Nephron (organoid): Measurements from ENCODE around the gene SCAF8.
"Not testable (repeated sequence)": the region's sequence is repeated elsewhere in the genome, so short reads cannot be mapped to it uniquely, and the experiment has no call there.

Experiments
- H3K27ac Mint-ChIP-seq, 3 experiments: 2 replicates each; pipeline ENCODE4 v1.8.0; 2020; ENCODE audit warnings: mixed read lengths in 3 of 3, mild to moderate bottlenecking in 2 of 3, moderate library complexity in 1 of 3
- H3K27me3 Mint-ChIP-seq: 2 replicates; pipeline ENCODE4 v1.8.0; 2021; ENCODE audit warnings: low read depth, mild to moderate bottlenecking, moderate library complexity, mixed read lengths
- H3K36me3 Mint-ChIP-seq: 2 replicates; pipeline ENCODE4 v1.8.0; 2020; ENCODE audit warnings: low read depth, mixed read lengths
- H3K4me1 Mint-ChIP-seq: 2 replicates; pipeline ENCODE4 v1.8.0; 2020; ENCODE audit warnings: mixed read lengths
- H3K4me3 Mint-ChIP-seq, 3 experiments: 2 replicates each; pipeline ENCODE4 v1.8.0; 2020; ENCODE audit warnings: mild to moderate bottlenecking in 3 of 3, mixed read lengths in 3 of 3, moderate library complexity in 2 of 3
- H3K9me3 Mint-ChIP-seq: 2 replicates; pipeline ENCODE4 v1.8.0; 2020; ENCODE audit warnings: mixed read lengths
- CTCF ChIP-seq, 3 experiments: fragments of 200-600 bp; sonication (generic); IDR thresholded peaks; one replicate each; pipeline ENCODE4 v1.5.0; 2021; ENCODE audit warnings: antibody characterized with exemption in 3 of 3; ENCODE audit not compliant: unreplicated experiment in 3 of 3

Gene SCAF8

DNA sequence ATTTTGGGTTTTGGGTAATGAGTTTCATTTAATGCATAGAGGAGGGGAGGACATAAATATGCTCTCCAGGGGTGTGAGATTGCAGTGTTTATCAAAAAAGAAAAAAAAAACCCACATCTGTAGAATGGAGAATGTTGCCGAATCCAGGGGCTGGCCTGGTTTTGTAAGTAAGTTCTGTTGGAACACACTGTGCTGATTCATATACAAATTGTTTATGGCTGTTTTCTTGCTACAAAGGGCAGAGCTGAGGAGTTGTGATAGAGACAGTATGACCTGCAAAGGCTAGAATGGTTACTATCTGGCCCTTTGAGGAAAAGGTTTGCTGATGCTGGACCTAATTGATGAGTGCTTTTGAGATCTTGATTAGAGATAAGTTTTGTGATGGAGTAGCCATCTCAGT, 30.4 kb downstream of the SCAF8 start:
- Mint-ChIP-seq H3K4me3 (no peak overlapping the region), H3K9me3 (no peaks in the 10 kb centered on the region), H3K4me1 (peaks cover 44% of the 10 kb centered on the region), H3K36me3 (peaks cover 21% of the 10 kb centered on the region), H3K27me3 (no peaks in the 10 kb centered on the region), H3K27ac (no peak overlapping the region)
- no peak for TF ChIP-seq CTCF (IDR thresholded peaks at IDR 0.05; ENCODE audit: unreplicated experiment in 3 of 3)

- H3K36me3 Mint-ChIP-seq = peaks cover 23% of the 10 kb centered on the region
- TF ChIP-seq CTCF (IDR thresholded peaks at IDR 0.05; ENCODE audit: unreplicated experiment in 3 of 3) = no peak
- no peak overlapping the region for H3K4me3 Mint-ChIP-seq
- H3K9me3 Mint-ChIP-seq = no peaks in the 10 kb centered on the region
- H3K27ac Mint-ChIP-seq = no peak overlapping the region
- peaks cover 44% of the 10 kb centered on the region for H3K4me1 Mint-ChIP-seq
- H3K27me3 Mint-ChIP-seq = no peaks in the 10 kb centered on the region
Measured at GRCh38 chr6:154765273-154765672, 32.1 kb downstream of the SCAF8 start.

DNA sequence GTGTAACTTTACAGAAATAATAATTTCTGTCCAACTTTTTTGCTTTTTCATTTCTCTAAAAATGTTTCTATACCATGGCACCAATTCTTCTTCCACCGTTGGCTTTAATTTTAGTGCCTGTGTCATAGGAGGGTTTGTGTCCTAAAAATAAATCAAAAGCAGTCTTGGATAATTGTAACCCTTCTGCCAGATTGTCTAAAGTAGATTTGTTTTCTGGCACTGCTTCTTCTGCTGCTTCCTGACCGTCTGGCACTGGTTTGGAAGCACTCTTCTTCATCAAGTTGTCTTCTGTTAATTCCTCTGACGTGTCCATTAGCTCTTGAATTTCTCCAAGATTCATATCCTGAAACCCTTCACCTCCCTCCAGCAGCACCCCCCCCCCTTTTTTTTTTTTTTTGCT, 33.1 kb downstream of the SCAF8 start:
- Mint-ChIP-seq H3K27me3 (no peaks in the 10 kb centered on the region), H3K4me1 (peaks cover 44% of the 10 kb centered on the region), H3K4me3 (no peak overlapping the region), H3K36me3 (peaks cover 24% of the 10 kb centered on the region), H3K9me3 (no peaks in the 10 kb centered on the region), H3K27ac (peak overlapping the region; percentile 7 to 72 (median 70))
- no peak for TF ChIP-seq CTCF (IDR thresholded peaks at IDR 0.05; ENCODE audit: unreplicated experiment in 3 of 3)

GRCh38 chr6:154767003-154767723, 33.9 kb downstream of the SCAF8 start:
- peaks cover 27% of the 10 kb centered on the region for H3K36me3 Mint-ChIP-seq

DNA sequence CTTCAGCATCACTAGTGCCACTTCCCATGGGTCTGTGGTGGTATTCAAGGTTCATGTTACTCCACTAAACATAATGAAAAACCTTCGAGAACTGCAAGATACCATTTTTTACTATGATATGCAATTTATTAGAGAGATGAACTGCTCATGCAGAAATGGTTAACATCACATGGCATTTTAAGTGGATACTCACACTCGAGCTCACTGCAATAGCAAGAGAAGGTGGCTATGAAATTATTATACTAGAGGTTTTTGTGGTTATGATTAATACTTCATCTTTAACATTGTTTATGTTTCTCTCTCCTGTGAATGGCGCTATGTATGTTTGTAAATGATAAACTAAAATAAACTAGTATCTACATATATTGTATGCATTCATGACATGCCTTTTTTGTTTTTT, 35.1 kb downstream of the SCAF8 start:
- Mint-ChIP-seq H3K27ac (no peak overlapping the region), H3K27me3 (no peaks in the 10 kb centered on the region), H3K36me3 (peaks cover 28% of the 10 kb centered on the region), H3K4me3 (no peak overlapping the region), H3K9me3 (no peaks in the 10 kb centered on the region), H3K4me1 (peaks cover 40% of the 10 kb centered on the region)
- no peak for TF ChIP-seq CTCF (IDR thresholded peaks at IDR 0.05; ENCODE audit: unreplicated experiment in 3 of 3)

More at GRCh38 chr6:154767003-154767723, 33.9 kb downstream of the SCAF8 start:
- H3K27me3 Mint-ChIP-seq = no peaks in the 10 kb centered on the region
- no peaks in the 10 kb centered on the region for H3K9me3 Mint-ChIP-seq
- no peak for TF ChIP-seq CTCF (IDR thresholded peaks at IDR 0.05; ENCODE audit: unreplicated experiment in 3 of 3)
- H3K27ac Mint-ChIP-seq = peak overlapping the region in 1 of 3 experiments; percentile 7
- H3K4me1 Mint-ChIP-seq = peaks cover 44% of the 10 kb centered on the region
- no peak overlapping the region for H3K4me3 Mint-ChIP-seq

DNA sequence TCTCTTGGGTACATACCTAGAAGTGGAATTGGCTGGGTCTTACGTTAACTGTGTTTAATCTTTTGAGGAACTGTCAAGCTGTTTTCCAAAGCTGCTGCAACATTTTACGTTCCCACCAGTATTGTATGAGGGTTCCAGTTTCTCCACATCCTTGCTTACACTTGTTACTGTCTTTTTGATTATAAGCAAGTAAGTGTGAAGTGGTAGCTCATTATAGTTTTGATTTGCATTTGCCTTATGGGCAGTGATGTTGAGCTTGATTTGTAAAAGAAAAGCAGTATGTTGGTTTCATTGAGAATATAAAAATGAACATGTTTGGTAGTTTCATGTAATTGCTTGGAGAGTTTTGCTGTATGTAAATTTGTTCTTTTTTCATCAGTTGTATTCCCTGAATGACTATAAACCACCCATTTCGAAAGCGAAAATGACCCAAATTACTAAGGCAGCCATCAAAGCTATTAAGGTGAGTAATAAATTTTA, 40.4 kb downstream of the SCAF8 start:
- Mint-ChIP-seq H3K27me3 (no peaks in the 10 kb centered on the region), H3K4me1 (no peaks in the 10 kb centered on the region), H3K4me3 (no peak overlapping the region), H3K27ac (no peak overlapping the region), H3K9me3 (no peaks in the 10 kb centered on the region), H3K36me3 (peaks cover 56% of the 10 kb centered on the region)
- TF ChIP-seq CTCF (IDR thresholded peaks at IDR 0.05; ENCODE audit: unreplicated experiment in 3 of 3) = no peak

GRCh38 chr6:154779157-154779556, 45.9 kb downstream of the SCAF8 start:
- H3K9me3 Mint-ChIP-seq = not testable (repeated sequence)

More at GRCh38 chr6:154779157-154779556, 45.9 kb downstream of the SCAF8 start:
- not testable (repeated sequence) for H3K4me1 Mint-ChIP-seq, H3K27me3 Mint-ChIP-seq, H3K4me3 Mint-ChIP-seq
- Mint-ChIP-seq H3K36me3 (peaks cover 68% of the 10 kb centered on the region), H3K27ac (peak overlapping the region in 1 of 3 experiments; percentile 64)
